ENCODE results near the gene RABGAP1L.
"Not testable (repeated sequence)": the region's sequence is repeated elsewhere in the genome, so short reads cannot be mapped to it uniquely, and the experiment has no call there.

Gene RABGAP1L

DNA sequence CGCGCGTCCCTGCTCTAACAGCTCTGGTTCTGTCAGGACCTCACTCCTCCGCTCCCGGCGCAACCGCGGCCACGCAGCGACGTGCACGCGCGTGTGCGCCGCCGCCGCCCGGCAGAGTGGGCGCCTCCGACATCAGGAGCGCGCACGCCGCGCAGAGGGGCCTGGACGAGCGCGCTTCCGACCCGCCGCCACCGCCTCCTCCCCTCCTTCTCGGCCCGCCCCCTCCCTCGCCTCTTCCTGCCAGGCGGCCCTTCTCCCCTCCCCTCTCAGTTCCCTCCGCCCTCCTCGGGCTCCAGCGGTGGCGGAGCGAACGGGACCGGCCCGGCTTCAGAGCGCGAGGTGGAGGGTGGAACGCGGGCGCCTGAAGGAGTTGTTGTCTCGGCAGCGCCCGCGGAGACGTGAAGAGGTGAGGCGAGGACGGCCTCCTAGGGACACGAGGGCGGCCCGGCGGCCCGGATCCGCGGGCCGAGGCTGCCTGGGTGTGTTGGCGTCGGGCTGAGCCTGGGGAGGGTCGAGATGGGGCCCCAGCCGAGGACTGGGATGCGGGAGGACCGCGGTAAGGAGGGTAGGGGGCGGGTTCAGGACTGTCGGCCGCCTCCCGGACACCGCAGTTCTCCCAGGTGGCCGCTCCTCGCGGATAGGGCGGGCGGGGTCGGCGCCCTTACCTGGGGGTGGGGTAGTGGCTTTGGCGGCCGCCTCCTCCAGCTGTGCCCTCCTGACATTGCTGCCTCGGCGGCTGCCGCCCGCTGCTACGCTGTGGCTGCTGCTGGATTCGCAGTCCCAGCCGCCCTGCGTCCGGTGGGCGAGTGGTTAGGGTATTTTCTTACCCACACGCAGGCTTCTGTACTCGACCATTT is at the start of gene RABGAP1L:
TSS of gene RABGAP1L (plus strand) at position 269 of the 857 bp plus-strand sequence.
- DNase-seq (ENCODE audit: insufficient read length, low spot score) (peak; percentile 90), FAIRE-seq (peak; percentile 98)

DNA sequence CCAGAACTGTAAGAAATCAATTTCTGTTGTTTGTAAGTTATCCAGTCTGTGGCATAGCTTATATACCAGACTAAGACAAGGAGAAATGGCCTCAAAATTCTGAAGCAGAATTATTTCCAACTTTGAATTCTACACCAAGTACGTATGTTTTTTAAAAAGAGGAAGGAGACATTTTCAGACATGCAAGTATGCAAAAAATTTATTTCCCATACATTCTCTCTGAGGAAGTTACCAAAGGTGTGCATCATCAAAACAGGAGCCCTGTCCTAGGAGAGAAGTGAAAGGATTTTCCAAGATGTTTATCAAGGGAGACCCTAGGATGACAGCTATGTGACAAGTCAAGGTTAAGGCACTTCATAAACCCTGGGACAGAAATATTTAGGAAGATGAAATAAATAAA is 49.3 kb upstream of the RABGAP1L start:
- FAIRE-seq = no peak

DNA sequence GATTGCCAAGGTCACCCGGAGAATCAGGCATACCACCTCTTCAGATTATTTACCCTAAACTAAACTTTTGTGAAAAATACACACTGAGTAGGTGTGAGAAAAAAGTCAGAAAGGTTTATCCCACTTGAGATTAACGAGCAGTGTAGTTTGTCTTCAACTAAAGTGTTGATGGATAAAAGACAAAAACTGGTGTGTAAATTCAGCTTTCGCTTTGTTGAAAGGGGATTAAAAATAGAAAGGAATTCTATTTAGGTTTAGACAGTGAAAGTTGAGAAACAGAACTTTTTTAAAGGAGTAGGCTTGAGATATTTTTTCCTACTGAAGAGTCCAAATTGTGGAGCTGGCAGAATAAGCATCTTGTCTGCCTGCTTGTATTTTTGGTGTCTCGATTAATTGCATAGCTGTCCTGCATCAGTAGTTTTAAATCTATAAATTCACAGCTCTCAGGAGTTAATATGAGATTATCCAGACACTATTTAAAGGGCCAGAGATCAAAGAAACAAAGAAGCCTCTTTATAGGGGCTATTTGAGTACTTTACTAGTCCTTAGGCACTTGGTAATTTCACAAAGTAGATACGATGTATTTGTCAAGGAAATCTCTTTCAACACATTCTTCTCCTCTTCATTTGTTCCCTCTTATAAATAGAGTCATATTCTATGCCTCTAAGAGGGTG is 46.7 kb upstream of the RABGAP1L start:
- FAIRE-seq (no peak), DNase-seq (ENCODE audit: insufficient read length, low spot score) (no peak)

More for the DNA sequence above, 49.3 kb upstream of the RABGAP1L start:
- DNase-seq (ENCODE audit: insufficient read length, low spot score) = no peak

DNA sequence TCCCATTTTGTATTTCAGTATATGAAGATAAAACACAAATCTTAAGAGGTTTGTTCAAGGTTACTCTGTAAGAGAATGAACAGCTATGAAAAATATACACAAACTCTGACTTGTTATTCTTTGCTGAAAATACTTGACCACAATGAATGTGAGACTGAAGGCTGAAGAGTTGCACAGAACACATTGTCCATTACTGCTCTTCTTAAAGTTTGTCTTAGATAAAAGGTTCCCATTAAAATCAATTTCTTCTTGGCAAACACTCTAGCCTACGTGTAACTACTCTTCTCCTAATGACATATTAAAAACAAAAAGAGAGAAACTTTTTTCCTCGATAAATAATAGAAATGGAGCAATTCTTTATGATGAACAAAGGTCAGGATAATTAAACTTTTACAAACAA is 45.2 kb upstream of the RABGAP1L start:
- FAIRE-seq = no peak
- DNase-seq (ENCODE audit: insufficient read length, low spot score) = no peak

DNA sequence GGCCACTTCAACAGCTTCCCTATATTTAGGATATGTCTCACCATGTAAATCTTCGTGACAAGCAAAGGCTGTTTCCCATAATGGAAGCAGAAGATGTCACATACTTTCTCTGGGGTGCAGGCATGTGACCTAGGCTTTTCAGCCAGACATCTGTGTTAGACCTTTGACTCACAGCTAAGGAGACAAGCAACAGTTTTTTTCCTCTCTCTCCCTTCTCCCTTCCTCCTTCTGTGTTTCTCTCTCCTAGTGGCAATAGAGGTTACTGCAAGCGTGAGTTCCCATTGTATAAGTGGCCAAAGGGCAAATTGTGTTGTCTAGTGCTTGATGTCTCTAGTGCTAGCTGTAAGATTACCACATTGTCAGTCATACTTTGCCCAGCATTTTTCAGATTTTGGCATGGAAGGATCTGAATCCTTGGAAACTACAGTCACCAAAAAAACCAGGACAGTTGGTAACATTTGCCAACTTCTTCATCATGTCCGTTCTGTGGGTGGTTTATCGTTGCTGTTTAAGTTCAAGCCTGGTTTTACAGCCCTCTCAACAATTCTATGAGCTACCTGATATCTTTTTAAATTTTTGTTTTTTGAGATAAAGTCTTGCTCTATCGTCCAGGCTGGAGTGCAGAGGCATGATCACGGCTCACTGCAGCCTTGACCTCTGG is 44.4 kb upstream of the RABGAP1L start:
- DNase-seq (ENCODE audit: insufficient read length, low spot score) = peak; percentile 40
- peak; percentile 31 for FAIRE-seq

DNA sequence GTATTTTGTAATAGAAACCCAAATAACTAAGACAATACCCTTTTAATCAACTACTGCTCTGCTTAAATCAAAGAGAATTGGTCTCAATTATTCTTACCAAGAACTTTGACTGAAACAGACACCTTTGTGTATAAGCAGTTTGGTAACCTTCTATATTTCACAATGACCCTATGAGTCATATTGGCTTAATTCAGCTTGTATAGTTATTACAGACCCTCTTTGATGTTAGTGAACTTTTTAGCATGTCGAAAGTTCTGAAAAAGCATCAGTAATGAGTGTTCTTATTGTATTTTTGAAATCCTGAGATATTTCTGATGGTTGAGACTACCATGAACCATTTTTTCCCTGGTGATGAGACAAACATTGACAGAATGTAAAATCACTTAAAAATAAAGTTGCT is 43.3 kb upstream of the RABGAP1L start:
- no peak for FAIRE-seq

DNA sequence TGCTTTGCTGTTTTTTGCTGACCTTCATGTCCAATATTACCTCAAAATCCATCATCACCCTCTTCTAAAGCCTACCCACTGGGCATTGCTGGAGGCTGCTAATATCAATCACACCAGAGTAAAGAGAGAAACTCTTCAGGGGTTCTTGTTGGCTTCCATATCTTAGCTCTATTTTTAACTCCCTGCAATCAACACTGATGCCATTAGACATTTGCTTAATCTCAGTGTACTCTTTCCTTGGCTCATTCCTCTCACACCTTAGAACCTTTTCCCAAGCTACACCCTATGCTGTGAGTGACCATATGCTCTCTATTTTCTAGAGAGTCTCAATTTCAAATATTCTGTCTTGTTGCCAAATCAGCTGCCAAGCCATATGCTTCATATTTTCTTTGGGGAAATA is 40.6 kb upstream of the RABGAP1L start:
- FAIRE-seq = no peak

More for the DNA sequence above, 43.3 kb upstream of the RABGAP1L start:
- no peak for DNase-seq (ENCODE audit: insufficient read length, low spot score)

DNA sequence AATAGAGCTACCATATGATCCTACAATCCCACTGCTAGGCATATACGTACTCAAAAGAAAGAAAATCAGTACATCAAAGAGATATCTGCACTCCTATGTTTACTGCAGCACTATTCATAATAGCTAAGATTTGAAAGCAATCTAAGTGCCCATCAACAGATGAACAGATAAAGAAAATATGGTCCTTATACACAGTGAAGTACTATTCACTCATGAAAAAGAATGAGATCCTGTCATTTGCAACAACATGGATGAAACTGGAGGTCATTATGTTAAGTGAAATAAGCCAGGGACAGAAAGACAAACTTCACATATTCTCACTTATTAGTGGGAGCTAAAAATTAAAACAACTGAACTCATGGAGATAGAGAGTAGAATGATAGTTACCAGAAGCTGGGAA is 37.0 kb upstream of the RABGAP1L start:
- DNase-seq (ENCODE audit: insufficient read length, low spot score); FAIRE-seq: not testable (repeated sequence)

More for the DNA sequence above, 40.6 kb upstream of the RABGAP1L start:
- DNase-seq (ENCODE audit: insufficient read length, low spot score) = no peak

DNA sequence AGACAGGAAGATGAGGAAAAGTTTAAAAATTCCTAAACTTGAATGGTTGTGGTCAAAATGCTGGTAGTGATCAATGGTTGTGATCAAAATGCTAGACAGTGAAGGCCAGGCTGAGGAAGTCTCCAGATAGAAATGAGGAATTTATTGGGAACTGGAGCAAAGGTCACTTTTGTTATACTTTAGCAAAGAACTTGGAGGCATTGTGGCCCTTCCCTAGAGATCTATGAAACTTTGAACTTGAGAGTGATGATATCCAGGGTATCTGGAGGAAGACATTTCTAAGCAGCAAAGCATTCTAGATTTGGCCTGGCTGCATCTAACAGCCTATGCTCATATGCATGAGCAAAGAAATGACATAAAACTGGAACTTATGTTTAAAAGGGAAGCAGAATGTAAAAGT is 35.5 kb upstream of the RABGAP1L start:
- no peak for DNase-seq (ENCODE audit: insufficient read length, low spot score)
- FAIRE-seq = no peak

DNA sequence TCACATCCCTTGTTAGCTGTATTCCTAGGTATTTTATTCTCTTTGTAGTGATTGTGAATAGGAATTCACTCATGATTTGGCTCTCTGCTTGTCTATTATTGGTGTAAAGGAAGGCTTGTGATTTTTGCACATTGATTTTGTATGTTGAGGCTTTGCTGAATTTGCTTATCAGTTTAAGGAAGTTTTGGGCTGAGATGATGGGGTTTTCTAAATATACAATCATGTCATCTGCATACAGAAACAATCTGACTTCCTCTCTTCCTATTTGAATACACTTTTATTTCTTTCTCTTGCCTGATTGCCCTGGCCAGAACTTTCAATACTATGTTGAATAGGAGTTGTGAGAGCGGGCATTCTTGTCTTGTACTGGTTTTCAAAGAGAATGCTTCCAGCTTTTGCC is 32.1 kb upstream of the RABGAP1L start:
- not testable (repeated sequence) for DNase-seq (ENCODE audit: insufficient read length, low spot score); FAIRE-seq

DNA sequence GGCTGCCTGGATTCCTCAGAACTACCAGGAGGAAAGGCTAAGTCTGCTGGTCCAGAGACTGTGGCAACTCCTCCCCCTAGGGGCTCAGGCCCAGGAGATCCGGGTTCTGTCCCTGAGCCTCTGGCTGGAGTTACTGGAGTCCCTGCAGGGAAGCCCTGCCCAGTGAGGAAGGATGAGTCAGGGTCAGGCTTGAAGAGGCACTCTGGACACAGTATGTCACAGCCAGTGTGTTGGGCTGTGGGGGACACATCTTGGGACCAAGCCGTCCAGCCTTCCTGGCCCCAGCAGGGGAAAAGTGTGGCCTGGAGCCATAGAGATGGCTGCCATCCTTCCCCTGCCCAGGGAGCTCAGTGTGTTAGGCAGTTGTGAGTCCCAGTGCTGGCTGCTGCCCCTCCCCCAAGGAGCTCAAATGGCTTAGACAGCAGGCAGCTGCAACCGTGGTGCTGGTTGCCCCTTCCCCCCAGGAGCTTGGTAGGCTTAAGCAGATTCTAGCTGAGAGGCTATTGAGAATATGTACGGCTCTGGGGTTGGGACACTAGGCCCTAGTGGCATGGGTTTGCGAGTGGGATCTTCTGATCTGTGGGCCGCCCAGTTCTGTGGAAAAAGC is 28.2 kb upstream of the RABGAP1L start:
- DNase-seq (ENCODE audit: insufficient read length, low spot score) (no peak), FAIRE-seq (no peak)

DNA sequence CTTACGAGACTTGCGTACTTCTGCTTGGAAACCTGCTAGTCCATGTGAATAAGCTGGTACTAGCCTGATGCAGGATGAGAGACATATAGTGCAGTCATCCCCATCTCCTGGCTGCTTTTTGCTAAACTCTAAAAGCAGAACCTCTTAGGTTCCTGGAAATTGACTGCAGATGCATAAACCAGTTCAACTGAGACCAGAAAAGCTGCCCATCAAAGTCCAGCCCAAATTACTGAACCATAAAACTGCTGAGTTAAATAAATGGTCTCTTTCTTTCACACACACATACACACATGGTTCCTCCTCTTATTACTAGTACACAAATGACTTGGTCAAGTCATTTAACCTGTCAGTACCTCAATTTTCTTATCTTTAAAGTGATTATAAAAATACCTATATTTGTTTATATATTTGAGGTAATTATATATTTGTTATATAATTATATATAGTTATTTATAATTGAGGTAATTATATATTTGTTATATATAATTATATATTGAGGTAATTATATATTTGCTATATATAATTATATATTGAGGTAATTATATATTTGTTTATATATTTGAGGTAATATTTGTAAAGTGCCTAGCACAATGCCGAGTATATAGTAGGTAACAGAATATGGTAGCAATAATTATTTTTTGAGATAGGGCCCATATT is 25.2 kb upstream of the RABGAP1L start:
- no peak for DNase-seq (ENCODE audit: insufficient read length, low spot score)
- no peak for FAIRE-seq

DNA sequence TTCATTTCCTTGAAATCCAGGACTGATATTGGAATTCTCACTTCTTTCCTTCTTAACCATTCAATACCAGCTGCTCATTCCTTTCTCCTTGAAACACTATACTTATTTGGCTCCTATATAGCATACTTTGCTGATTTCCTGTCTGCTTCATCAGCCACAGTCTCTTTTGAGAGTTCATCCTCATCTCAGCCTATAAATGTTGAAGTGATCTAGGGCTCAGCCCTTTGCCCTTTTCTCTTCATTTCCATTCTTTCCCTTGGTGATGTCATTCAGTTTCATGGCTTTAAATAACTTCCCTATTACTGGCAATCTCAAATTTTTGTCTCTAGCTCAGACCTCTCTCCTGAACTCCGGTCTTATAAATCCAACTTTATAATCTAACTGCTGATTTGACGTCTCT is 24.1 kb upstream of the RABGAP1L start:
- DNase-seq (ENCODE audit: insufficient read length, low spot score) (no peak), FAIRE-seq (no peak)

DNA sequence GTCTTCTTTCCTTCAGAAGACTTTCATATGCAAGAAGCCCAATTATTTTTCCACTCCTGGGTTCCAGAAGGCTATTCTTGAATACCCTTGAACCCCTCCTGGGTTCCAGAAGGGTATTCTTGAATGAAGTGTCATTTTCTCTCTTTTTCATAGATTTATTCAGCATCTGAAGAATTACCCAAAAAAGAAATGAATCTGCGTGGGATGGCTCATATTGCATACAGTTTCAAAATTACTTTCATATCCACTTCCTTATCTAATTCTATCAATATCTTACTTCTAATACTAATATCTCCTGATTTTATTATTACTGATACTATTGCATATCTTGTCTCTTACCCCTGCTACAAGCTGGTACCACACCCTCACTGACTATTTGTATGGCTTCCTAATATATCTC is 22.6 kb upstream of the RABGAP1L start:
- FAIRE-seq = no peak
- no peak for DNase-seq (ENCODE audit: insufficient read length, low spot score)

DNA sequence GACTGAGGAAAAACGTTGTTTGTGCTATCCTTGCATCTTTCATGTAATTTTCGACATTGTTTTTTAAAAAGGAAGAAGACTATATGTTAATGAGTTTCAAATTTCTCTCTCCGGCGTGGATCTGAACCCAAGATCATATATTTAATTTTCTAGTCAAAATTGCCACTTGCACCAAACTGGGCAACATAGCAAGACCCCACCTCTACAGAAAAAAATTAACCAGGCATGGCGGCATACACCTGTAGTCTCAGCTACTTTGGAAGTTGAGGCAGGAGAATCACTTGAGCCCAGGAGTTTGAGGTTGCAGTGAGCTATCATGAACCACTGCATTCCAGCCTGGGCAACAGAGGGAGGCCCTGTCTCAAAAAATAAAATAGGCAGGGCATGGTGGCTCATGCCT is 16.5 kb upstream of the RABGAP1L start:
- DNase-seq (ENCODE audit: insufficient read length, low spot score) = no peak
- FAIRE-seq = no peak

DNA sequence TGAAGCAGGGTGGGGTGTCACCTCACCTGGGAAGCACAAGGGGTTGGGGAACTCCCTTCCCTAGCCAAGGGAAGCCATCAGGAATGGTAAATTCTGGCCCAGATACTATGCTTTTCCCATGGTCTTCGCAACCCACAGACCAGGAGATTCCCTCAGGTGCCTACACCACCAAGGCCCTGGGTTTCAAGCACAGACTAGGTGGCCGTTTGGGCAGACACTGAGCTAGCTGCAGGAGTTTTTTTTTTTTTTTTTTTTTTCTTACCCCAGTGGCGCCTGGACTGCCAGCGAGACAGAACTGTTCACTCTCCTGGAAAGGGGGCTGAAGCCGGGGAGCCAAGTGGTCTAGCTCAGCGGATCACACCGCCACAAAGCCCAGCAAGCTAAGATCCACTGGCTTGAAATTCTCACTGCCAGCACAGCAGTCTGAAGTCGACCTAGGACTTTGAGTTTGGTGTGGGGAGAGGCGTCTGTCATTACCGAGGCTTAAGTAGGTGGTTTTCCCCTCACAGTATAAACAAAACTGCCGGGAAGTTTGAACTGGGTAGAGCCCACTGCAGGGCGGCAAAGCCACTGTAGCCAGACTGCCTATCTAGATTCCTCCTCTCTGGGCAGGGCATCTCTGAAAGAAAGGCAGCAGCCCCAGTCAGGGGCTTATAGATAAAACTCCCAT is 15.5 kb upstream of the RABGAP1L start:
- FAIRE-seq = not testable (repeated sequence)

DNA sequence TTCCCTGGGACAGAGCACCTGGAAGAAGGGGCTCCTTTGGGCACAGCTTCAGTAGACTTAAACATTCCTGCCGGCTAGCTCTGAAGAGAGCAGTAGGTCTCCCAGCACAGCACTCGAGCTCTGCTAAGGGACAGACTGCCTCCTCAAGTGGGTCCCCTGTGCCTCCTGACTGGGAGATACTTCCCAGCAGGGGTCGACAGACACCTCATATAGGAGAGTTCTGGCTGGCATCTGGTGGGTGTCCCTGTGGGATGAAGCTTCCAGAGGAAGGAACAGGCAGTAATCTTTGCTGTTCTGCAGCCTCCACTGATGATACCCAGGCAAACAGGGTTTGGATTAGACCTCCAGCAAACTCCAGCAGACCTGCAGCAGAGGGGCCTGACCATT is 14.9 kb upstream of the RABGAP1L start:
- DNase-seq (ENCODE audit: insufficient read length, low spot score); FAIRE-seq: not testable (repeated sequence)

More for the DNA sequence above, 15.5 kb upstream of the RABGAP1L start:
- not testable (repeated sequence) for DNase-seq (ENCODE audit: insufficient read length, low spot score)

DNA sequence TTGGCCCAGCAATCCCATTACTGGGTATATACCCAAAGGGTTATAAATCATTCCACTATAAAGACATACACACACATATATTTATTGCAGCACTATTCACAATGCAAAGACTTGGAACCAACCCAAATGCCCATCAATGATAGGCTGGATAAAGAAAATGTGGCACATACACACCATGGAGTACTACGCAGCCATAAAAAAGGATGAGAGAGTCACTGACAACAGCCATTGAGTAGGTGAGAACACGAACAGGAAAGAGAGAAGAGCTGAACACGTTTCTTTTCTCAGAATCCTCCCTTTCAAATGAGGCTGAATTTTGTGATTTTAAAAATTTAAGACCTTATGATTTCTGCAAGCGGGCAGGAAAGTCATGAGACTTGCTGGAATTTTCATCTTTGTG is 10.1 kb upstream of the RABGAP1L start:
- no peak for FAIRE-seq

DNA sequence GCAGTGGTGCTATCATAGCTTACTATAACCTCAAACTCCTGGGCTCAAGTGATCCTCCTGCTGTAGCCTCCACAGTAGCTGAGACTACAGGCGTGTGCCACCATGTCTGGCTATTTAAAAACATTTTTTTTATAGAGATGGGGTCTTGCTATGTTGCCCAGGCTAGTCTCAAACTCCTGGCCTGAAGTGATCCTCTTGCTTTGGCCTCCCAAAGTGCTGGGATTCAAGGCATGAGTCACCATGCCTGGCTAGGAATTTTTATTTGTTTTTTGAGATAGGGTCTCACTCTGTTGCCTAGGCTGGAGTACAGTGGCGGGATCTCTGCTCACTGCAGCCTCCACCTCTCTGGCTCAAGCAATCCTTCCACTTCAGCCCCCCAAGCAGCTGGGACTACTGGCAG is 8.8 kb upstream of the RABGAP1L start:
- DNase-seq (ENCODE audit: insufficient read length, low spot score) (no peak), FAIRE-seq (no peak)

More for the DNA sequence above, 10.1 kb upstream of the RABGAP1L start:
- no peak for DNase-seq (ENCODE audit: insufficient read length, low spot score)

DNA sequence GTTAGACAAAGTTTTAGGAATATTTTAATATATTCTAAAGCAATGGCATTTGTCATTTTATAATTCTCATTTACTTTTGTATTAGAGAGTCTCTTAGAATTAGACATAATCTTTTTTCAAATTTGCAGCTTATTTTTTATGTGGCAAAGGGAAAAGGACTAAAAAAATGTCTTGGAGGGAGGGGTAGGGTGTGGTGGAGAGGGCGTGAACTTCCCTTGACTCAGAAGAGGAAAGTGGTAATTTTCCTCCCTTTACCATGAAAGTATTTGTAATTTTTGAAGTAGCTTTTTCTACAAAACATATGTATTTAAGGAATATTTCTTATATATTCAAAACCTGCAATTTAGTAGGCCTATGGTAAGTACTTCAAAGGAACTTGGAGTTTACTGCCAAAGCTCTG is 6.9 kb upstream of the RABGAP1L start:
- FAIRE-seq (no peak), DNase-seq (ENCODE audit: insufficient read length, low spot score) (no peak)

Data from HTR-8/SVneo (cell line).